Inflammatory macrophage treated with lipopolysaccharide for 1 hour (primary cell): ENCODE measurements around the gene MATN4.
"Not testable (repeated sequence)": the region's sequence is repeated elsewhere in the genome, so short reads cannot be mapped to it uniquely, and the experiment has no call there.

Experiments
- DNase-seq, 2 donors: peaks; one replicate each; pipeline ENCODE4 v3.0.0-alpha.2; 2020 to 2022

Gene MATN4, protein sequence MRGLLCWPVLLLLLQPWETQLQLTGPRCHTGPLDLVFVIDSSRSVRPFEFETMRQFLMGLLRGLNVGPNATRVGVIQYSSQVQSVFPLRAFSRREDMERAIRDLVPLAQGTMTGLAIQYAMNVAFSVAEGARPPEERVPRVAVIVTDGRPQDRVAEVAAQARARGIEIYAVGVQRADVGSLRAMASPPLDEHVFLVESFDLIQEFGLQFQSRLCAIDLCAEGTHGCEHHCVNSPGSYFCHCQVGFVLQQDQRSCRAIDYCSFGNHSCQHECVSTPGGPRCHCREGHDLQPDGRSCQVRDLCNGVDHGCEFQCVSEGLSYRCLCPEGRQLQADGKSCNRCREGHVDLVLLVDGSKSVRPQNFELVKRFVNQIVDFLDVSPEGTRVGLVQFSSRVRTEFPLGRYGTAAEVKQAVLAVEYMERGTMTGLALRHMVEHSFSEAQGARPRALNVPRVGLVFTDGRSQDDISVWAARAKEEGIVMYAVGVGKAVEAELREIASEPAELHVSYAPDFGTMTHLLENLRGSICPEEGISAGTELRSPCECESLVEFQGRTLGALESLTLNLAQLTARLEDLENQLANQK

DNA sequence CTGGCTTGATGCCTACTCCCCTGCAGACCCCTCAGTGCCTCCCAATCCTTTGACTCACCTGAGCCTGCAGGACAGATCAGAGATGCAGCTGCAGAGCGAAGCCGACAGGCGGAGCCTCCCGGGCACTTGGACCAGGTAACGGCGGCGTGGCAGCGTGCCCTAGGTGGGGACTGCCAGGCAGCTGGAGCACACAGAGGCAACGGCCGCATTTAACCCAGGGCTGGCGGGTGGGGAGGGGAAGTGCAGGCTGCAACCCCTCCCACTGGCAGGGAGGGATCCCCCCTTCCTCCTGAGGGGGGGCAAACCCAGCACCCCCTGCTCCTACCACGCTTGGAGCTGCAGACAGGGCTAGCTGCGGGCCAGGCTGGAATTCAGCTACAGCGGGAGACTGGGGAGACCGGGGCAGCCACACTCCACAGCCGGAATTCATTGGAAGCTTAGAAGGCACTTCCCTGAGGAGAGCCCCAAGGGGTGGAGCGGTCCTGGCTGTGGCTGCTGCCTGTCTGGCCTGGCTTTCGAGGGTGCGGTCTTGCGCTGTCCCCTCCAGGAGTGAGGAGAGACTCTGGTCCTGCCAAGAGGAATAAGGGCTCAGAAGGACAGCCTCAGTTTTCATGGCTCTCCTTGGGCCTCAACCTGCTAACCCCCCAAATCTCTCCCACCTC lies at the start of gene MATN4:
TSS of gene MATN4 (minus strand) at position 183 of the 662 bp plus-strand sequence. CDS start 2,717 bp downstream, outside the sequence.
- no peak for DNase-seq

DNA sequence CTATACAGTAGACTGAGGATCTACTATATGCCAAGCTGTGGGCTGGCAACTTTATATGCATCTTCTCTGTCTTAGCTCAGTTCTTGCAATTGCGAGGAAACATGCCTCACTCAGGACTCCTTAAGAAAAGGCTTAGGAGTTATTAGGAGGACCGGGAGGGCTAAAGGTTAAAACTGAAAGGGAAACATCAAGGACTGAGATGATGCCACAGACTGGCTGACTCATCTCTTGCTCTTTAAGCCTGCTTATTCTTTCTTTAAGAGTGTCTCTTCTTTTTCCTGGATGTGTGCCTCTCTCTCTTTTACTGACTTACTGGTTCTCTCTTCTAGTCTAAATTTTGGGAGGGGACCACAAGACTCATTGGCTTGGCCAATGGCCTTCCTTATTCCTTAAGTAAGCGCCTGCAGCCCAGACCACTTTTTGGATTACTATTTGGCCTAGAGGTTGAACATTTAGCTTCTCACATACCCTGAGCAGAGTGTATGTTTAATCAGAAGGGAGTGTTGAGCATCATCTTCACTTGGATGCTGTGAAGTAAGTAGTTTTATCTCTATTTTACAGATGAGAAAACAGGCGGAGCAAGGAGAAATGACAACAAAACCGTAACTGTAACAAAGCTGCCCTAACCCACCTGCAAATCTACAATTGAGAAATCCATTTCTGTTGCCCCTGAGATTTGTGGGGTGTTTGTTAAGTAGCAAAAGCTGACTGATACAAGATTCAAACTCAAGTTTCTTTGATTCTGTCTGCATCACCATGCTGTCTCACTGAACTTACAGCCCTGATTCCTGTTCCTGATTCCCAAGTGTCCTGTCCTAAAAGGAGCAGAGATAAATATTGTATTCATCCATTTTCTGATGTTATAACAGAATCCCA lies 47.3 kb upstream of the MATN4 start:
- peak; percentile 72 to 75 for DNase-seq

DNA sequence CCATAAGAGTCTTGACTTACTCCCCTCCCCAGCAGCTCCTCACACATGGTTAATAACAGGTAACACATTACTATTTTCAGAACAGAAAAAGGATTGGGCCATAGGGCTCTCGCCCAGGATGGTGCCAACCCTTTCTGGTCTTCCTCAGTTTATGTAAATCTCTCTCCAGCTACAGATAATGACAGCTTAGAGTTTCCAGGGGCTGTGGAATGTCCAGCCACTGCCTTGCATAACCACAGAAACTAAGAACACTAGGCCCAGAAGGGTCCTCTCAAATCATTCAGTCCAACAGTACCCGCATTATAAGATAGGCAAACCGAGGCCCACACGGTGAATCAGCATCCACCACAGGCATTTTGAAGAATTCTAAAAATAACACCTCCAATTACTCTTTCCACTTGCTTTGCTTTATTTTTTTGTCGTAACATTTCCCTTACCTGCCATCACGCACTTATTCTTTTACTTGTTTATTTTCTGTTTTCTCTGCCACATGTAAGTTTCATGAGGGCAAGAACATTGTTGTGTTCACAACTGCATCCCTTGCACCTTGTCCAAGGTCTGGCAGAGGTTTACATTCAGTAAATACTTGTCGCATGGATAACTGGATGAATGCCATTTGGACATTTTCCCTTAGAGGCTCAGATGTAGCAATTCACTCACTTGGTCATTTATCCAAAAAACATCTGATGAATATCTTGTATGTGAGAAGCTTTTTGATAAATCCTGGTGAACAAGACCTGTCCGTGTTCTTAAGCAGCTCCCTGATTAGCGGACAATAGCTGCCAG lies 46.5 kb upstream of the MATN4 start:
- peak in 1 of 2 donors; percentile 27 for DNase-seq

DNA sequence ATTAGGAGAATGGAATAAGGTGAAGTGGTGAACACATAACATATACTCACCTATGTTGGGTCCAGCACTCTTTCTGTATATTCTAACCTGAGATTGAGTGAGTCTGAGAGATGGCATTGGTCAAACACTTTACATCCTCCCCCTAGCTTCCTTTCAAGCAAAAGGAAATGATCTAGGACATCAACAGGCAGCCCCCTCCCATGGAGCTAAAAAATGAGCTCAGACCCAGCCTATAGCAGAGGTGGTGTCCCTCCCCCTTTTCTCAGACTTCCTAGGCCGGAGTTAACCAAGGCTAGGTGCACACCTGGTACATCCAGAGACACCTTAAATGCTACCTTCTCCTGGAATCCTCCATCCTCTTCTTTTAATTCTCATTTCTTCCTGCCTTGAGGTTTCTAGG lies 45.6 kb upstream of the MATN4 start:
- DNase-seq, result no peak

DNA sequence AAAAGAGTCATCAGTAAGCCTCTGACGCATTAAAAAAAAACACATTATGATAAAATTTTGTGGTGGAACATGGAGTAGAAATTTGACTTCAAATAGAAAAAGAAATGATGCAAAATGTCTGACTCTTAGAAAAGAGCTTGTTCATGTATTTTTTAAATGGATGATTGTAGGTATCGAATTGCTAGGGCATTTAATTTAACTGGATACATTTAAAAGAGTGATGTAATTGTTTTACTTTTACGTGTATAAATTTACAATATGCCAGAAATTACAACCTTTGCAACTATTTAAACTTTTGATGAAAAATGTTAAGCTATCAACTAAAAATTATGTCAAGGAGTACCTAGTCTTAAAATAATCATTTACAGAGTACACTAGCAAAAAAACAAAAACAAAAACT lies 44.6 kb upstream of the MATN4 start:
- no peak for DNase-seq

DNA sequence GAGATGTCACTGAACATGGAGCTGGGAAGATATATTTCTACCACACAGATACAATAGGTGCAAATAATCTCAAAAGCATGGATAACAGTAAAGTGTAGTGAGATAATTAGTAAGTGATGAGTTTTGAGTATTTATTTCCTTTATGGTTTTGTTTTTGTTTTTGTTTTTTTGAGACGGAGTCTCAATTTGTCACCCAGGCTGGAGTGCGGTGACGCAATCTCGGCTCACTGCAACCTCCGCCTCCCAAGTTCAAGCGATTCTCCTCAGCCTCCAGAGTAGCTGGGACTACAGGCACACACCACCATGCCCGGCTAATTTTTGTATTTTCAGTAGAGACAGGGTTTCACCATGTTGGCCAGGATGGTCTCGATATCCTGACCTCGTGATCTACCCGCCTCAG lies 42.7 kb upstream of the MATN4 start:
- not testable (repeated sequence) for DNase-seq

DNA sequence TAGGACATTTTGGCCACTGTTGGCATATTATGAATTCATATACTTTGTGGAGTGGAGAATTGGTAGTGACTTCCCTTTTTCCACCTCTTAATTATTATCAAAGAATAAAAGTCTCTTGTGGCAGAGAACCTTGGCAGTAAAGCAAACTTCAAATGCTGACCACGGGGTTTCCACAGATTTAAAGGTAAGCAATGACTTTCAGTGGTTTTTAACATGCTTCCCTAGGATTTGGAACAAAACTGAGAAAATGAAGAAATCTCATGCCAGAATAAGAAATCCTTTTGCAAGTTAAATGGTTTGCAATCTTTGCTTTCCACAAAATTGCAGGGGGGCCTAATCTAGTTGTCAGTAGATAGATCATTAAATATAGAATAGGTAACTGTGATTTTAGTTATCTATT lies 42.1 kb upstream of the MATN4 start:
- no peak for DNase-seq

DNA sequence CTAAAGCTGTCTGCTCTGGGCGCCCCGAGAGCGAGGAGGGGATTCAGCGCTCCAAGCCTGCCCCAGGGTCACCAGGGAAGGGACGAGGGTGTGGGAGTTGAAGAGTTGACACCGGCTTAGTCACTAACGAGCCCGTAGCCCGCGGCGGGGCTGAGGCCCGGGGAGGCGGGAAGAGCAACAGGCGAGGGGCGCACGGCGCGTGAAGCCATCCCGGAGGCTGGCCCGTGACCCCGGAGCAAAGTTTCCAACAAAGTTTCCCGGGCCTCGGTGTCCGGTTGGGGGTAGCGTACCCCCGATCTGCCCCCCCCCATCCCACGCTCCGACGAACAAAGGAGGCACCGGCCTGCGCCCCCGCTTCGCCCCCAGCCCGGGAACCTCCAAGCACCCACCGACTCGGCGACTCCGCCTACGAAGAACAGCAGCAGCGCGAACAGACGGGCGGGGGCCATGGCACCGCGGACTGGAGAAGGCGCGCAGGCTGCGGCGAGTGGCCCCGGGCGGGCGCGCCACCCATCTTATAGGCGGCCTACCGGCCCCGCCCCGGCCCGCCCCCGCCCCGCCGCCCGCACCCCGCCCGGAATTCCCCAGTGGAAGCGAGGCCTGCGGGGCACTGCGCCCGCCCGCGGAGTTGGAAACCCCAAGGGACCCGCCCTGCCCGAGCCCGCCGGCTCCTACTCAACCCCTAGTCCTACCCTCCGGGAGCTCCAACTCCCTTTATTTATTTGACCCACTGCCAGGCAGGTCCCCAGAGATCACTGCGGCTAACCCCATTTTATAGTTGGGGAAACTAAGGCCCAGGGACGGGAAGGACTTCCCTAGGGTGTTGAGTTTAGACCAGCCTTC lies 40.1 kb upstream of the MATN4 start, which contains the start of gene SDC4:
TSS of gene SDC4 (minus strand) at position 489 of the 843 bp plus-strand sequence. CDS start at position 449, 40 bp downstream.
- DNase-seq, result peak; percentile 86 to 91

DNA sequence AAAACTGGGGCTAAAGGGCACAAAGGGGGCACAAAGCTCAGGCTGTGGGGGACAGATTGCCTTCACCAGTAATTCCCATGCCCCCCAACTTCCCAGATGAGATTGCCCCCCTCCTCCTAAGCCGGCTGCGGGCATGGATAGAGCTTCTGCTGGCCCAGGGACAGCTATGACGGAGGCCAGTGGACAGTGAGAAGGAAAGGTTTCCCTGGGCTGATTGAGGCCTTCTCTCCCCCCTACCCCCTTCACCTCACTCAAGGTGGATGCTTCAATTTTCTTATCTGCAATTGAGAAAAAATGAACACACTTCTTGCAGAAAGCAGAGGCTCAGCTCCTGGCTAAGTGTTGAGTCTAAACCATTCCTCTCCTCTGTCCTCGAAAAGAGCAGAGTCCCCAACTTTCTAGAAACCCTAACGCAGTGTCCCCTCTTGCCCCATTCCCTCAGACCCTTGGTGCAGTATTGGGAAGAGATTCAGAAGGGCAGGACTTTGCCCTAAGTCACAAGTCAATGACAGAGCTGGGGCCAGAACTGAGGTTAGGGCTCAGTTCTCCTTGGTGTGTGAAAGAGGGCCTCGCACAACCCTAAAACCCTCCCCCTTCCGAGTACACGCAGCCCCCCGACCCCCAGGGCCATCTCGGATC lies 39.3 kb upstream of the MATN4 start:
- no peak for DNase-seq

DNA sequence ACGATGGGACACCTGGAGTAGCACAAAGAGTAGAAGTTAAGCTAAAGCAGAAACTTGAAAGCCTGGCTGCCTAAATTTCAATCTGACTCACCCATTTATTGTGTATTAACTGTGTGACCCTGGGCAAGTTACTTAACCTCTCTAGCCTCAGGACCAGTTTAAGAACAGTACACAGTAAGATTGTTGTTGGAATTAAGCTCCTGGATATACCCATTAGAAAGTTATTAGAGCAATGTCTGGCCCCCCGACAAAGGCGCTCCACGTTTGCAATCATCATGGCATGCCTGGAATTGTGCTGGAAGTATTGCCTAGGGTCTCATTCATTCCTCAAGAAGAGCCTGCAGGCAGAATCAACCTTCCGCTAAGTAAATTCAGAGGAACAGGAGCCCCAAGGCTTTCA lies 38.8 kb upstream of the MATN4 start:
- DNase-seq, result no peak

DNA sequence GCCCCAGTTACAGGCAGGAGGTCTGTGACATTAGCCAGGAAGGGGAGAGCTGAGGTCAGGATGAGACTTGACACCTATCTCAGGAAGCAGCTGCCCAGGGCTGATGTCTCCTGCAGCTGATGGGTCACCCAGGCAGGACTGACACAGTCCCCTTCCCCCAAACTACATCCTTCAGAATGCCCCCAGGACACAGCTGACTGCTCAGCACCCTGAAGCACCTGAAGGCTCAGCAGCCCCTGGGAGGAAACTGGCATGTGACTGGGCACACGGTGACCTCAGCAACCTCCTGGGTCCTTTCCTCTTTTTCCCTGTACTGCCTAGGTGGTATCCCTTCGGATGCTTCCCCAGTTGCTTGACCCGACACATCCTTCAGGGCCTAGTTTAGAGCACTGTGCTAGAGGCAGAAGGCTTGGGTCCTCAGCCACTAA lies 38.2 kb upstream of the MATN4 start:
- DNase-seq, result no peak

DNA sequence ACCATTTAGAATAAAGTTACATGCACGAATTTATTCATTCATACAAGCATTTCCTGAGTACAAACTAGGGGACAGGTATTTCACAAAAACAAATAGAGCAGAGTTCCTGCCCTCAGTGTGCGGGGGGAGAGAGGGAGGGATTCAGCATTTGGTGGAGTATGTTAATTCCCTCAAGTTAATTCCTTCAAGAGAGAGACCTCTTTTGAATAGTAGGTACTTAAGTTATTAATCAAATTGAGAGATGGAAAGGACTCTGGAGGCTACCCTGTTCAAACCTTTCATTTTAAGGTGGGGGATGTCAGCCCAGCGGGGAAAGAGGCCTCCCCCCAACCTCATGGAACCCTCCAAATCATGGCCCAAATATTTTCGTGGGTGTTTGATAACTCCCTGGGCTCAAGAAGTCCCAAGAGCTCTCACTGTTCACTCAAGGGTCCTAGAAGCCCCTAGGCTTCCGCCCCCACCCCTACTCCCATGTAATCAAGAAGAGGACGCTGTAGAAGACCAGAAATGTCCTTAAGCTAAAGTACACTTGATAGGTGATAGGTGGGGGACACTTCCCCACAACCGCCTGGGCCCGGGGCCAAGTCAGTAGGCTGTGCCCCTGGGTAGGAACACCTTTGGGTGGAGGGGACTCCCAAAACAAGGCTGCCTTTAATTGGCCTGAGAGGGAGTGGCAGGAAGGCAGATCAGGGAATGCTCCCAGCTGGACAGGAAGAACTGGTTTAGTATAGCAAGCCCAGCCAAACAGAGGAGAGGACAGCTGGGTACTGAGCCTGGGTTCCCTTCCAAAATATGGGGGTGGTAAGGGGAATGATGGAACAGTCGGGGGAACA lies 37.2 kb upstream of the MATN4 start:
- DNase-seq, result no peak

DNA sequence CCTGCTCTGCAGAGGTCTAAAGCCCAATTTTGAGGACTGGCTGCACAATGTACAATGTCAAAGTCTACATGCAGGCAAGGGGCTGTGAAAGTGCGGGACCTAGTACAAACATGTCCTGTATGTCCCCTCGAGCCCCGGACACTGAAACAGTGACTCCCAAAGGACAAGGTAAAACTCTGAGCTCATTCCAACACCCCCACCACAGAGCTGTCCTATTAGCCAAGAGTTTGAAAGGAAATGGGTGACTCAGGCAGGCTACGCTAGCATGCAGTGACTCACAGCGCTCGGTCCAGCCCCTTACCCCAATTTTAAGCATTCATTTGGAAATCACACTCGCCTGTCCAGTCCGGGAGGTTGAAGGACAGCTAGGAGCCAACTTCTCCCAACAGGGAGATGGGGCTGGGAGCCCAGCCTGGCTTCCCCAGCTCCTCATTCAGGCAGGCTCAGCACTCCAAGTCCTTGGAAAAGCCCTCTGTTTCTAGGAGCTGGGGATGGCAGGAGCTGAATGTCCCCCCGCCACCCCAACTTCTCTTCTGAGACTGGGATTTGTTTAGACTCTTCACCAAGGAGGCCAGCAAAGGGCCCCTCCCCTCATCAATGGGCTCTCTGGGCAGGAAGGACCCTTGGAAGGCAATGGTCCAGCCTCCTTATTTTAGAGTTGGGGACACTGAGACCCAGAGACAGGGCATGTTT lies 36.2 kb upstream of the MATN4 start:
- DNase-seq, result peak; percentile 82

DNA sequence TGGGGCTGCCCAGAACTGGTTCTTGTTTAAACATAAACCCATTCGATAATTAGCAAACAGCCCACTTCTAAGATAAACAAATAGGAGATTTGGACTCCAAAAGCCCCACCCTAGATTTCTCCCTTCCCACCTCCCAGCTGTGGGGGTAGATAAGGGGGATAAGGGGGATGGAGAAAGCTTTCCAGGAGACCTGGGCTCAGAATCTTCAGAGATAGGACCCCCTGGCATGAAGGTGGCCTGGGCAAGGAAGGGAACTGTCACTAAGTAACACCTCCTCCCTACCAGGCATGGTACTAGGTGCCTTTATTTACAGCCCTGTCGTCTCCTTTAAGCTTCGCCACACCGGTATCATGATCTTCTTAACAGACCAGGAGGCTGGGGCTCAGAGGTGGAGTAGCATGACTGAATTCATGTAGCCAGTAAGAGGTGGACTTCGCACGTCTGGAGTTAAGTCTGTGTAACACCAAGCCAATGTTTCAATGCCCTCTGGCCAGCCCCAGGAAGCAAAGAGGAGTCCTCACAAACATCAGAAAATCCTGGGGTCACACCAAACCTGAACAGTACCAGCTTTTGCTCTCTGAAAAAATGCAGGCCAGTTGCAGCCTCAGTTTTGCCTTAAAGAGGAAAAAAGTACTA lies 35.6 kb upstream of the MATN4 start:
- DNase-seq, result no peak

DNA sequence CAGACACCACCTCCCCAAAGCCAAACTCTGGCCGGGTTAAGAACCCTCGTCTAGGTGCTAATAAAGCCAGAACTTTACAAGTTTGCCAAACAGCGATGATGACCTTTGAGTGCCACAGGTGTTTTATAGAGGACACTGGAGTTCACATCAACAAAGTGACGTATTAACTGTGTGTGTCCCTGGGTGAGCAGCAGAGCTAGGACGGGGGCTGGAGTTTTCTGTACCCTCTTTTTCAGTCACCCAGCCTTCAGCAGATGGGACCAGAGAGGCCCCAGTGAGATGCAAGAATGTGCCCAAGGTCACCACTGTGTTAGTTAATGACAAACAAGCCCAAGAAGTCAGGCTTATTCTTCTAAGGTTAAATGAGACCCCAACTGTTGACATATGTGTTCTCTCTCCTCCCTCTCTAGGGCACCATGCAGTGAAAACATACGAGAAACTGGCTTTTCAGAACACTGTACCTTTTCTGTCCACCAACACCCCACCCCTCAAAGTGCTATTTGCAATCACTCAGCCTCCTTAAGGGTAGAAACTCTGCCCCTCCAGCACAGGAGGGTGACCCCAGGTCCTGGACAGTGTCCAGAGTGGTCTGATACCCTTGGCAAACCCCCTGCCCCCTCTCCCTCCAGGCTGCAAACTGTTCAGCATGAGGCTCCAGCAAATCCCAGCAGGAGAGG lies 34.9 kb upstream of the MATN4 start:
- DNase-seq, result no peak

DNA sequence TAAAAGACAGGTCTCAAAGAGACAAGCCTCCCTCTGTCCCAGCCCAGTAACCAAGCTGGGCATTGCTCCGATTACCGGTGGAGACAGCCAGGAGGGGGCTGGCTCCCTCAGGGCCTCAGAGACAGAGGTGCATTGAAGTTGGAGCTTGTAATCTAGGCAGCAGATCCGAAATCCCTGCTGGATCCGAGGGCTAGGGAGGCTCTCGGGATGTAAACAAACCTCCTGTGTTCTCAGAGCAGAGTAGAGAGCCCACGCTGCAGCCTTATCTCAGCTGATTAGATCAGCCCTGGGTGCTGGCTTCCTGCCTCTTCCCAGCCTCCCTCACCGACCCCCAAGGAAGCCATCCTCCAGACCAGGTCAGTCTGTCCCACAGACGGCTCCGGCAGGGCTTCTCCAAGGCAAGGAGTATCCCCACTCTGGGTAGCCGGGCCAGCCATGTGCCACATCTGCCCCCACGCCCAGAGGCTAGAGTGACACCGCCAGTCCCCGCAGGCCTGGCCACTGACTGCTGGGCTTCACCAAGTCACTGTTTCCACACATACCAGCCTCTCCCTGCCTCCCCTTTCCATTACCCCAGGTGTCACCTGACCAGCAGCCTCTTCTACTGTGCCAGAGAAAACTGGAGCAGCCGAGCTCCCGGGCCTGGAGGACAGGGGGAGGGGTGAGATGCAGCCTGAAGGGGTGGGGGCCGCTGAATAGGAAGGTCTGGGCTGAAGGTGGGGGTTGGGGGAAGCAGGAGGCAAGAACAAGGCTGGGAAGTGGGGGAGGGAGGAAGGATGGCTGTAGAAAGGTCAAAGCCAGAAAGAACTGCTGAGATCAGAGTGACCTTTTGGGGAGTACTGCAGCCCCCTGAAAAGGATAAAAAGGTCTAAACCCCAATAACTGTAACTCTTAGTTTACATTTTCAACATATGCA lies 34.1 kb upstream of the MATN4 start:
- no peak for DNase-seq

DNA sequence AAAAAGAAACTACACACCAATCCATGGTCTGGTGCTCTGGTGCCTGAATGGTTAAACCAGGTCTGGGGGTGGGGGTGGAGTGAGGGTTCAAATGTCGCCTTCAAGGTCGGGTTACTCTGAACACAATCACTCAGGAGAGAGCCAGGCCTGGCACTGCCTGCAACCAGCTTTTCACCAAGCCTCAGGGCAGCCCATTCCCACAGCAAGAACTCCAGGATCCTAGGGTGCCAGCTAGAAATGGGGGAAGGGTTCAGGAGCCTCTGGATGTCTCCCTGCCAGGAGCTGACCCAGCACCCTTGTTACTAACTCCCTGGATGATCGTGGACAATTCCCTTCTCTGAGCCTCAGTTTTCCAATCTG lies 33.5 kb upstream of the MATN4 start:
- no peak for DNase-seq
